ENCODE results near the gene POP4.

DNA sequence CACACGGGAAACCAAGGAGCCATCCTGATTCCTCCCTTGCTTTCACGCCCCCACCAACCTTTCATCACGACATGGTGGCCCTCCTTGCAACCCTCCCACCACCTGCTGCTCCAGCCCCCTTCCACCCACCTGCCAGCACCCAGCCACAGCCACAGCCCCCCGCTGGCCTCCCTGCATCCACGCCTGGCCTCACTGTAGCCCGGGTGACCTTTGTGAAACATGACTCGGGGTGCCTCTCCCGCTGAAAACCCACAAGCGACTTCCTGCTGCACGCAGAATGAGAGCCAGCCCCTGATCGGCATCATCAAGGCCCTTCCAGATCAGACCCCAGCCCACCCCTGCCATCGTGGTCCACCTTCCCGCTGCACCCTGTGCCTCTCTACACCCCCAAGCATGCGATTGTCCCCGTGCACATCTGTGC, 14.9 kb downstream of the POP4 start:
- no peak for TF ChIP-seq POLR2A (IDR thresholded peaks at IDR 0.05)
- TF ChIP-seq, protein P1, sequence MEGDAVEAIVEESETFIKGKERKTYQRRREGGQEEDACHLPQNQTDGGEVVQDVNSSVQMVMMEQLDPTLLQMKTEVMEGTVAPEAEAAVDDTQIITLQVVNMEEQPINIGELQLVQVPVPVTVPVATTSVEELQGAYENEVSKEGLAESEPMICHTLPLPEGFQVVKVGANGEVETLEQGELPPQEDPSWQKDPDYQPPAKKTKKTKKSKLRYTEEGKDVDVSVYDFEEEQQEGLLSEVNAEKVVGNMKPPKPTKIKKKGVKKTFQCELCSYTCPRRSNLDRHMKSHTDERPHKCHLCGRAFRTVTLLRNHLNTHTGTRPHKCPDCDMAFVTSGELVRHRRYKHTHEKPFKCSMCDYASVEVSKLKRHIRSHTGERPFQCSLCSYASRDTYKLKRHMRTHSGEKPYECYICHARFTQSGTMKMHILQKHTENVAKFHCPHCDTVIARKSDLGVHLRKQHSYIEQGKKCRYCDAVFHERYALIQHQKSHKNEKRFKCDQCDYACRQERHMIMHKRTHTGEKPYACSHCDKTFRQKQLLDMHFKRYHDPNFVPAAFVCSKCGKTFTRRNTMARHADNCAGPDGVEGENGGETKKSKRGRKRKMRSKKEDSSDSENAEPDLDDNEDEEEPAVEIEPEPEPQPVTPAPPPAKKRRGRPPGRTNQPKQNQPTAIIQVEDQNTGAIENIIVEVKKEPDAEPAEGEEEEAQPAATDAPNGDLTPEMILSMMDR (IDR thresholded peaks at IDR 0.05): no peak
- no peak for TF ChIP-seq POLR2AphosphoS5 (IDR thresholded peaks at IDR 0.05)
- TF ChIP-seq EP300 (IDR thresholded peaks at IDR 0.05): no peak

Measured in stomach (tissue), 4 donors.